Upper lobe of left lung (tissue), 6 donors: ENCODE data around the gene AUP1. TPM values are rescaled to one million over a fixed set of nuclear protein-coding genes. Genes with fewer than 3 reads are reported as not detected.

ENCODE experiments used
- ATAC-seq, 2 donors: fragments of 200-7000 bp; cut with Tn5 transposase; one replicate each; pipeline ENCODE4 v1.9.1; 2022; ENCODE audit warnings: mild to moderate bottlenecking in 2 of 2, moderate library complexity in 2 of 2; ENCODE audit not compliant: low FRiP score in 2 of 2
- DNase-seq, 2 donors: peaks; one replicate each; pipeline ENCODE4 v3.0.0-alpha.2; 2019 to 2020
- H3K27ac ChIP-seq, 4 donors: fragments of 200-600 bp; sonication (generic); one replicate each; pipeline ENCODE4 v1.5.1; 2016 to 2019
- H3K27me3 ChIP-seq, 4 donors: fragments of 200-600 bp; sonication (generic); one replicate each; pipeline ENCODE4 v1.5.1; 2017 to 2019
- H3K36me3 ChIP-seq, 4 donors: fragments of 200-600 bp; sonication (generic); one replicate each; pipeline ENCODE4 v1.5.1; 2016 to 2019
- H3K4me1 ChIP-seq, 4 donors: fragments of 200-600 bp; sonication (generic); one replicate each; pipeline ENCODE4 v1.5.1; 2018 to 2019
- H3K4me3 ChIP-seq, 4 donors: fragments of 200-600 bp; sonication (generic); one replicate each; pipeline ENCODE4 v1.5.1; 2017 to 2019; ENCODE audit warnings: mild to moderate bottlenecking in 2 of 4, moderate library complexity in 1 of 4
- H3K9me3 ChIP-seq, 4 donors: fragments of 200-600 bp; sonication (generic); one replicate each; pipeline ENCODE4 v1.5.1; 2018 to 2019
- EP300 ChIP-seq, 4 donors: sonication (generic); formaldehyde crosslinking; IDR thresholded peaks; one replicate each; pipeline ENCODE4 v1.5.1; 2017; ENCODE audit warnings: antibody characterized with exemption in 4 of 4, control low read depth in 2 of 4
- POLR2A ChIP-seq, 4 donors: fragments of 450-650 bp; IDR thresholded peaks; one replicate each; pipeline ENCODE4 v1.5.1; 2016 to 2017; ENCODE audit warnings: antibody characterized with exemption in 4 of 4, mild to moderate bottlenecking in 2 of 4
- POLR2AphosphoS5 ChIP-seq, 2 donors: sonication (generic); formaldehyde crosslinking; IDR thresholded peaks; one replicate each; pipeline ENCODE4 v1.5.1; 2017; ENCODE audit warnings: antibody characterized with exemption in 2 of 2
- WGBS, 2 donors: methylation state at CpG; one replicate each; pipeline ENCODE4 v1.1.5; 2017 to 2018; 5-methylcytosine and 5-hydroxymethylcytosine counted together
- total RNA-seq, 6 donors: library from RNA; depleted of rRNA in 4 of 6; stranded (reverse); fragments of >200 nt in 4 of 6; gene quantifications; one replicate each; pipeline versions ENCODE4 v1.1.0 to v1.2.1, GENCODE V29; 2016 to 2021
- TF ChIP-seq, protein P1 (sequence below), 6 experiments: fragments of 450-650 bp in 4 of 6; fragments of 200-600 bp in 2 of 6; sonication (generic) in 2 of 6; IDR thresholded peaks; one replicate each; pipeline ENCODE4 v1.5.1; 2016 to 2019; ENCODE audit warnings: antibody characterized with exemption in 6 of 6
- donor health status: DM: no; HTN: no; CAD: no; lungs with moderate emphysema.
- donor health status: DM: no; HTN: yes; CAD: no; lungs with severe emphysema.

The AUP1 gene
- total RNA-seq, 6 donors from 2014 or later = 93.4 to 337 (median 125) TPM

DNA sequence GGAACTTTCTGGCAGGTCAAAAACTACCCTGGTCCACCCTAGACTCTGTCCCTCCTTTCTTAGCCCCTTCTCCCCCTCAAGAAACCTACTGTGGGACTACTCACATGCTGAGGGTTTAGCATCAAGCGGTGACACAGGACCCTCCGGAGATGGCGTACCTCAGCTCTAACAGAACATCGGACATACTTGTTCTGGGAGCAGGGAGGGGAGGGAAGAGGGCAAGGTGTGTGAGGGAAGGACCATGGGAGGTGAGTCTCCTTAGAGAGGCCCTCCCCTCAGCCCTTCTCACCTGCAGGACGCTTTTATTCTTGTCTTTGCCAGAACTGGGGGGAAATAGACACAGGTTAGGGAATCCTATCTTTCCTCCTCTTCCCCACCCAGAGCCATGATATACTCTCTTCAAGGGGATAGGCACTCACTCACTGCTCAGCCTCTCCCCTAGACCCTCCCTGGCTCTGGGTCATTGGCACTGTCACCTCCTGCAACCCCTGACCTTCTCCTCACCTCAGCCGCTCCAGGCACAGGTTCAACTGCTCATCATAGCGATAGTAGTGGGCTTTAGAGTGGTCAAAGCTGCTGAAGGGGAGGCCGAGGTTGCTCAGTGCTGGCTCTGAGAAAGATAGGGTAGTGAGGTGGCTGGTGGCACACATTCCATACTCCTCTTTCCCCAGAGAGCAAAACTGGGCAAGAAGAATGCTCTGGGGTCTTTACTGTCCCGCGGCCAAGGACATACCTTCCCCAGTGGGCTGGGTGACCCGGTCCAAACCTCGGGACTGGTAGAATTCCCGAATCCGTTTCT, 23.9 kb downstream of the AUP1 start:
- 94 to 96% methylated on average over 14 of the region's 14 CpGs for WGBS, 2 donors
- peak overlapping the region in 2 of 4 donors; percentile 10 to 62 for H3K4me3 ChIP-seq
- TF ChIP-seq POLR2AphosphoS5 (IDR thresholded peaks at IDR 0.05) = no peak
- no peak for TF ChIP-seq POLR2A (IDR thresholded peaks at IDR 0.05)
- TF ChIP-seq EP300 (IDR thresholded peaks at IDR 0.05) = no peak
- TF ChIP-seq, protein P1, sequence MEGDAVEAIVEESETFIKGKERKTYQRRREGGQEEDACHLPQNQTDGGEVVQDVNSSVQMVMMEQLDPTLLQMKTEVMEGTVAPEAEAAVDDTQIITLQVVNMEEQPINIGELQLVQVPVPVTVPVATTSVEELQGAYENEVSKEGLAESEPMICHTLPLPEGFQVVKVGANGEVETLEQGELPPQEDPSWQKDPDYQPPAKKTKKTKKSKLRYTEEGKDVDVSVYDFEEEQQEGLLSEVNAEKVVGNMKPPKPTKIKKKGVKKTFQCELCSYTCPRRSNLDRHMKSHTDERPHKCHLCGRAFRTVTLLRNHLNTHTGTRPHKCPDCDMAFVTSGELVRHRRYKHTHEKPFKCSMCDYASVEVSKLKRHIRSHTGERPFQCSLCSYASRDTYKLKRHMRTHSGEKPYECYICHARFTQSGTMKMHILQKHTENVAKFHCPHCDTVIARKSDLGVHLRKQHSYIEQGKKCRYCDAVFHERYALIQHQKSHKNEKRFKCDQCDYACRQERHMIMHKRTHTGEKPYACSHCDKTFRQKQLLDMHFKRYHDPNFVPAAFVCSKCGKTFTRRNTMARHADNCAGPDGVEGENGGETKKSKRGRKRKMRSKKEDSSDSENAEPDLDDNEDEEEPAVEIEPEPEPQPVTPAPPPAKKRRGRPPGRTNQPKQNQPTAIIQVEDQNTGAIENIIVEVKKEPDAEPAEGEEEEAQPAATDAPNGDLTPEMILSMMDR (IDR thresholded peaks at IDR 0.05) = no peak
- DNase-seq (no peak), ATAC-seq (no peak)
- peaks cover 0 to 22% (median 6%) of the 10 kb centered on the region in 4 donors for H3K36me3 ChIP-seq
- H3K9me3 ChIP-seq = no peaks in the 10 kb centered on the region
- peaks cover 0 to 7% (median 0%) of the 10 kb centered on the region in 4 donors for H3K27me3 ChIP-seq
- H3K4me1 ChIP-seq = peaks cover 33 to 62% (median 47%) of the 10 kb centered on the region in 4 donors
- H3K27ac ChIP-seq = peak overlapping the region in 2 of 4 donors; percentile 97 to 100

DNA sequence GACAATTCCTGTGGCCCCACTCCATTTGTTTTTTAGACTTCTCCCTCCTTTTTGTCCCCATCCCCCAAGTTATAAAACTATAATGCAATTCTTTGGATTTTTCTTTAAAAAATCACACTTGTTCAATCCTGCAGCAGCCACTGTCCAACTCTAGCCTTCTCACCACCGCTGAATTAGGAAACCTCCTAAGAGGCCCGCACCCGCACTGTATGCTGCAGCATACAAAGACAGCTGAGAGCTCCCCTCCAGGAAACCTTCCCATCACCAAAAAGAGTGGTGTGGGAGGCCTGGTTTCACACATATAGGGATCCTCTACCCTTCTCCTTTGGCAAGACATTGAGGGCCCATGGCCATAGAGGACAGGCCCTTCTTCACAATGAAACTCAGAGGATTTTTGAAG, 24.9 kb downstream of the AUP1 start:
- Histone ChIP-seq H3K4me3 (peak overlapping the region in 1 of 4 donors; percentile 74), H3K27me3 (peaks cover 0 to 17% (median under 1%) of the 10 kb centered on the region in 4 donors), H3K27ac (no peak overlapping the region), H3K36me3 (peaks cover 0 to 22% (median 6%) of the 10 kb centered on the region in 4 donors), H3K4me1 (peaks cover 35 to 67% (median 50%) of the 10 kb centered on the region in 4 donors), H3K9me3 (no peaks in the 10 kb centered on the region)
- ATAC-seq (no peak), DNase-seq (no peak)
- TF ChIP-seq, protein P1 (IDR thresholded peaks at IDR 0.05) = no peak
- TF ChIP-seq EP300 (IDR thresholded peaks at IDR 0.05) = no peak
- TF ChIP-seq POLR2AphosphoS5 (IDR thresholded peaks at IDR 0.05) = no peak
- no peak for TF ChIP-seq POLR2A (IDR thresholded peaks at IDR 0.05)
- WGBS, 2 donors = 95 to 98% methylated on average over 3 of the region's 3 CpGs

- Histone ChIP-seq H3K27me3 (peaks cover 0 to 25% (median 4%) of the 10 kb centered on the region in 4 donors), H3K4me1 (peaks cover 43 to 75% (median 58%) of the 10 kb centered on the region in 4 donors), H3K9me3 (no peaks in the 10 kb centered on the region), H3K4me3 (peak overlapping the region; percentile 18 to 74 (median 56)), H3K27ac (peak overlapping the region; percentile 64 to 90 (median 82)), H3K36me3 (peaks cover 0 to 22% (median 6%) of the 10 kb centered on the region in 4 donors)
- TF ChIP-seq POLR2A (IDR thresholded peaks at IDR 0.05) = no peak
- no peak for TF ChIP-seq EP300 (IDR thresholded peaks at IDR 0.05)
- no peak for TF ChIP-seq POLR2AphosphoS5 (IDR thresholded peaks at IDR 0.05)
- TF ChIP-seq, protein P1 (IDR thresholded peaks at IDR 0.05) = no peak
- no peak for ATAC-seq
- DNase-seq = peak in 1 of 2 donors; percentile 51
- 57 to 76% methylated on average over 25 to 45 of the region's 45 CpGs for WGBS, 2 donors
Observed at GRCh38 chr2:74503506-74504475, 25.7 kb downstream of the AUP1 start.

DNA sequence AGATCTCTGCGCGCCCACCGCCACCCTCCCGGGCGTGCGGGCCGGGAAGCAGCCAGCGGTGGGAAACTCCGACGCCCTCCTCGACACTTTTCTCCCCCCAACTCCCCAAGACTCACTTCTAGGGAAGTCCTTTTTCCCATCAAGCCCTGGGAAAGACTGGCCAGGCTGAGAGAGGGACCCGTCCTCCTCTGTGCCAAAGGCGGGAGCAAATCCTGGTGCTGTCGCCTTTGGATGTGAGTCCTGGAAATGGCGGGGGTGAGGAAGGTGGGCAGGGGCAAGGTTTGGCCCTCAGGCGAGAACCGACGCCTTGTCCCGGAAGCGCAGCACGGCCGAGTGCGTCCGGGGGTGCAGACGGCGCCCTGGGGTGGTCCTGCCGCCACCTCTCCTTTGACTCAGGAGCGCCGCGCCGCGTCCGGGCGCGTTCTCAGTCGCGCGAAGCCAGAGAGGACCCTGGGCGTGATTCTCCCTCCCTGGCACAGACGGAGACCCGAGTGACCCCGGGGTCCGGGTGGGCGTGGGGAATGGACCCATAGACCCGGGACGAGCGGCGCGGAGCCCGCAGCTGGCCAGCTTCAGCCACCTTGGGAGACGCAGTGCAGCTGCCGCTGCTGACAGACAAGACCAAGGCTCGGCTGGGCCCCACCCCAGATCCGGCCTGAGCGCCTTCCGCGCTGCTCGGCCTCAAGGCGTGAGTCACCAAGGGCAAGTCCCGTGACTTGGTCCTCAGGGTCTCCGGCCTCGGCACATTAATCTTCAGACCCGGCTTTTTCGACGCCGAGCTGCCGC, 26.6 kb downstream of the AUP1 start:
- no peaks in the 10 kb centered on the region for H3K9me3 ChIP-seq
- WGBS, 2 donors = 0 to 1% methylated on average over 22 to 39 of the region's 67 CpGs
- H3K36me3 ChIP-seq = peaks cover 0 to 22% (median 6%) of the 10 kb centered on the region in 4 donors
- peak overlapping the region; percentile 54 to 76 (median 66) for H3K4me3 ChIP-seq
- TF ChIP-seq, protein P1 (IDR thresholded peaks at IDR 0.05) = peak in 3 of 6 experiments; percentile 12 to 33 (median 19)
- peak in 3 of 4 donors; percentile 72 to 81 (median 74) for TF ChIP-seq POLR2A (IDR thresholded peaks at IDR 0.05)
- TF ChIP-seq EP300 (IDR thresholded peaks at IDR 0.05) = no peak
- peak; percentile 45 to 86 for TF ChIP-seq POLR2AphosphoS5 (IDR thresholded peaks at IDR 0.05)
- ATAC-seq (peak; percentile 74 to 87), DNase-seq (peak; percentile 93)
- peaks cover 47 to 78% (median 60%) of the 10 kb centered on the region in 4 donors for H3K4me1 ChIP-seq
- peaks cover 0 to 33% (median 4%) of the 10 kb centered on the region in 4 donors for H3K27me3 ChIP-seq
- peak overlapping the region; percentile 64 to 90 (median 82) for H3K27ac ChIP-seq
